HG03354 (cell line): ENCODE measurements around the gene SLC7A14.

Source experiments
- ATAC-seq: cut with Tn5 transposase; IDR thresholded peaks from one replicate; pipeline ENCODE4 v1.9.1; 2021; ENCODE audit warnings: mild to moderate bottlenecking; ENCODE audit not compliant: unreplicated experiment, poor library complexity, severe bottlenecking

Gene SLC7A14

DNA sequence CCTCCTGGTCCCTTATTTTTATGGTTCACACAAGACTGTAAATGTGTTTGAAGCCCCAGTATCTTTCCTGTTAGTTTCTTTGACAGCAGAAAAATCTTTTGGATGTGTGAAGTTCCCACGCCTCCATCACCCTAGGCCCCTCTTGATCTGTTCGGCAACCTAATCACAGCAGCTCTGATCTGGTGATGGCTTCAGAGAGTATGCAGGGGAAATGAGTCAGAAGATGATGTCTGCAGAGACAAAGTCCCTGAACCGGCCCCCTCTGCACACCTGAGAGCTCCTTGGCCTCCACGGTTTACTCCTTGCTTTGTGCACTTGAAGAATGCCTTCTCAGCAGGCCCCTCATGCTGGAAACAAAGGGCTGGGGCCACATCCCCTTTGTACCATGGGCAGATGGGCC is 103.7 kb downstream of the SLC7A14 start:
- ATAC-seq = no peak

DNA sequence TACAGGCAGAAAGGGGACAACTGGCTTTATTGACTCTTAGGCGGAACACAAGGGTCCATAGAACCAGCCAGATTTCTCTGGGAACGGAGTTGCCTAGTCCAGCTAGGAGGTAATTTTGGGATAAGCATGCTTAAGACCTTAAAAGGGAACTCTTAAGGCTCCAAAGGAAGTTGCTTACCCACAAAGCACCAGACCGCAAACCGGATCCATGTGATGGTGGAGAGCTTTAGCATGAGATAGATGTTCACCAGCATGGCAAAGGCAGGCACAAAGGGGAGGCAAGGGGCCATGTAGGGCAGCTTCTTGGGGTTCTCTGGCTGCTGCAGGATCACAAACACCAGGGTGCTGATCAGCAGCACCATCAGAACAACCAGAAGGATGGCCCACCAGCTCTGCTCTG is 105.8 kb downstream of the SLC7A14 start:
- no peak for ATAC-seq

DNA sequence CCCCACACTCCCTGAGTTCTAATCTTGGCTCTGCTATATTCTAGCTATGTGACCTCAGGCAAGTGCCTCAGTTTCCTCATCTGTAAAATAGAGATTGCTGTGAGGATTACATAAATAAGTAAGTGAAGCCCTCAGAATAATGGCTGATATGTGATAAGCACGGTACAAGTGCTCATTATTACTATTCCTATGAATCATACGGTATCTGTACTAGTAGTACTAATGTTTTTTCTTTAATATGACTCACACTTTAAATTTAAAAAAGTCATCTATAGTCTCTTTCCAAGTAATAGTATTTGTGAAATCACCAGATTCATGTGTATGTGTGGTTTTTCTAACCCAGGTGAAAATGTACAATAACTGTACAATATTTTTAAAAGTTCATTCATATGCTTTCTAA is 108.5 kb downstream of the SLC7A14 start:
- no peak for ATAC-seq

DNA sequence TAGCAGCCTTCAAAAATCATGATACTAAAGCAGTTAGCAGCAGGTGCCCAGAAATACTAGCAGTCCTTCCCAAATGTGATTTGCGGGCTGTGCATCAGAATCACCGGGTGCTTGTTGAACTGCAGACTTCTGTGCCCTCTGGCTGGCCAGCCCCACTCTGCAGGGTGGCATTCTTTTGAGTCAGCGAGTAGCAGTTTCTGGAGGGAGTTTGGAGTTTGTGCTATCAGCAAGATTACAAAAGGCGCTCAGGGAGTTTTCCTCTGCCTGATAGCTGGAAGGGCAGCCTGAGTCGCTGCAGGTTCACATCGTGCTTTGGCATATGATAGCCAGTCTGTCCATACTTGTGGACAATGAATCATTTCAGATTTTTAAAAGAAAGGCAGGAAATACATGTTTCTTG is 109.6 kb downstream of the SLC7A14 start:
- ATAC-seq = no peak

DNA sequence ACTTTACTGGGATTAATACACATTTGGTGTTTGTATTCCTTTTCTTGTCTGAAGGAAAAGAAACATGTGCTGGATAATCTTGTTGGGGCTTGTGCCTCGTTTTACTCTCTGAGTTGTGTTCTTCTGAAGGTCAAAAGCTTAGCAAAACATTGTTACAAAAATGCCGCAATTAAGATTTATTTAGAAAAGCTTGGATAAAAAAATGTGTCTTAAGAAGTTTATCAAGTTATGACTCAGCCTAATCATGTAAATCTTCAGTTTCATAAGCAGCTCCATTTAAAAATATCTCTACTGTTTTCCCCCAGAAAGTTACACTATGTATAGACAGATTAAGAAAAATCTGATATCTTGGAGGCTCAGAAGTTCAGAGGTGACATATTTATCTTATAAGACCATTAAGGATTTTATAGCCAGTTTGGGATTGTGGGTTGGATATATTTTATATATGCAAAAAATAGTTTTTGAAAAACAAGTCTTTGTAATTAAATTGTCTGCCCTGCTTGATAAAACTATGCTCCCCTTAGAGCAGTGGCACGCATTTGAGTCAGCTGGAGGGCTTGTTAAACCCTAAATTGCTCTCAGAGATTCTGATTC is 110.7 kb downstream of the SLC7A14 start:
- ATAC-seq = no peak

DNA sequence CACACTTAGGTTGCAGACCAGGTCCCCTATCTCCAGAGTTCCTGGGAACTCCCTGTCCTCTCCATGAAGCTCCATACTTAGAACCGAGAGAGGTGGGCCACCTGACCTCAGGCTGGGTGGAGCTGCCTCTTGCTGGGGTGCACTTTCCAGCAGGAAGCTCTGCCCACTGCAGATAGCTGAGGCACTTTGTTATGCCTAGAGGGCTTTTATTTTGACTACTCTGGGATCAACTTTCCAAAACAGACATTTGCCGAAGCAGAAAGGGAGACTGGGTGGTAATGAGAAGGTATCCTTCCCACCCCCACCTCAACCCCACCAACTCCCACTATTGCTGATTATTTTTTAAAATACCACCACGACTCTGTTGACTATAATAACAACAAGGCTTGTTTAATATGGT is 112.5 kb downstream of the SLC7A14 start:
- ATAC-seq = no peak

DNA sequence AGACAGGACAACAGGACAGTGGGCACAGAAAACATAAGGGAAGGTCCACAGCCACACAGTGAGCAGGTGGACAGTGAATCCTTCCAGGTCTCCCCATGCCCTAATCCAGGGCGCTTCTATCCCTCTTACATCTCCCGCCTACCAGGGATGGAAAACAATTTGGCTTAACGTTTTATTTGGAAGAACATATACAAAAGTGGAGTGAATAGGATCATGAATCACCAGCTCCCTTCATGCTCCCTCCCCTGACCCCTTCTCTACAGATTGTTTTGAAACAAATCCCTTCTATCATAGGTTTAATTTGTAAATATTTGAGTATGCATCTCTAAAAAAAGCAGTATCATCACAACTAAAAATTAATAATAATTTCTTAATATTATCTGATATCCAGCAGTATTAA is 114.7 kb downstream of the SLC7A14 start:
- no peak for ATAC-seq

DNA sequence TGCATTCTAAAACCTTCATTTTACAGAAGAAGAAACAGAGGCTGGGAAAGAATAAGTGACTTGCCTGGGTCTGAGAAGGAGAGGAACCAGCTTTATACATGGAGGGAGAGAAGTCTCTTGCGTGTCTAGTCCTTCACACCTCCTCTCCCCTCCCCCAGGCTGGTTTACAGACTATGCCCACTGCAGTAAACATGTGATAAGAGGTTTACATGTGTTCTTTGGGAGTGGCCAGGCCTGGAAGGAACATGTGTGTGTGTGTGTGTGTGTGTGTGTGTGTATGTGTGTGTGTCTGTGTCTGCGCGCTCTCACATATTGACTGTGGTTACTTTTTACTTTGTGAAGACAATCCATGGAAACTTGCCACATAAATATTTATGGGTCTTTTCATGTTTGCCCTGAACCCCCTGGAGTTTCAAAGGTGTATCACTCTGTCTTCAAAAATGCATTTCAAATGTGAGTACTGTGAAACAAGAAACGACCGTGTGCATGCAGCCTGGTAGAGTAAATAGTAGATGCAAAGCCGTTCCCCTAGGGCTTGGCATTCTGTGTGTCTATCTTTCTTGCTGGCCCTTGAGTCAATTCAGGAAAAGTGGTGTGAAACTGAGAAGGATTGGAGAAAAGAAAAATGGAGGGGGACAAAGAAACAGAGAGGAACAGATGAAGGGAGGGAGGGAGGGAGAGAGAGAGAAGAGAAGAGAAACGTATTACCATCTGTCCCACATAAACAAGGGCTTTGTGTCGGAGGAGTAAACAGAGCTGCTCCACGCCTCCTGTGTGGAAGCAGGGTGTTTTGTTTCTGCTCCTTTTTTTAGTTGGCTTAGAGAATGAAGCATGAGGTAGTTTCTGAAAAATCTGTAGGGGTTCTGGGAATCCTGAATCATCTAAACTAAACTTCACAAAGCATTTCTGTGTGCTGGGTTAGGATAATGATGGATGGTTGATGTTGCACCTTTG is 115.5 kb downstream of the SLC7A14 start:
- no peak for ATAC-seq

DNA sequence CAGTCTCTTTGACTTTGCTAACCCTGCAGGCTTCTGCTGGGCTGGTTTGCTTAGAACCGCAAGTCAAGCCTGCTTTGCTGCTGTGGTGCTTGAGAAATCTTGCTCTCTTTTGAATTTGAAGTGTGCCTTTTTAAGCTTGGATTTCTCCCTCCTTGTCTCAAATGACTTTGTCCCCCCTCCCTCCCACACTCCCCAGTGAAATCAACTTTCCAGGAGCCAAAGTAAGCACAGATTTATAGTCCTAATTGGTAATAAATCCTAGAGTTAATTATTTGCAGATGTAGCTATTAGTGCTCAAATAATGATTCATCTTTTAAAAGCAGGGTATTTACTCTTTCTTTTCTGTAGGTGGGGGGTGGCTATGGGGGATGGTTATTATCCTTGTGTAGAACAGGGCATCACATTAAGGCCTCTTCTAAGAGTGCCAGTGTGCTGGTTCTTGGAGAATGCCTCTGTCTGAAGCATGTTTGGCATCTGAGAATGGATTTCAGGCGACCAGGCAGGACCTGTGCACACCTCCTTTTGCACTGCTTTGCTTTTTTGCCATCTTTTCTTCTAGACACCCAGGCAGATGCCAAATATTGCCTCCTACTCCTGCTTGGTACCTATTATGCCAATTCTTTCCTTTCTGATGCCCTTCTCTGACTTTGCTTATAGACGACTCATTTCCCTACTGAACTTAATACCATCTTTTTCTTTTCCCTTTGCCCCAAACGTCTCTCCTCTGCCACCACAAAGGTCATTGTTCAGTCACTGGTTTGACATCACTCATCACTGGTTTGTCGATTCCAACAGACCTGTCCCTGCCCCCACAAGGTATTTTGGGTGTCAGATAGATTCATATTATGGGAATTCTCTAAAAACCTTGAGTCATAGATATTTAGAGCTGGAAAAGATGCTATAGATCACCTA is 116.5 kb downstream of the SLC7A14 start:
- no peak for ATAC-seq

DNA sequence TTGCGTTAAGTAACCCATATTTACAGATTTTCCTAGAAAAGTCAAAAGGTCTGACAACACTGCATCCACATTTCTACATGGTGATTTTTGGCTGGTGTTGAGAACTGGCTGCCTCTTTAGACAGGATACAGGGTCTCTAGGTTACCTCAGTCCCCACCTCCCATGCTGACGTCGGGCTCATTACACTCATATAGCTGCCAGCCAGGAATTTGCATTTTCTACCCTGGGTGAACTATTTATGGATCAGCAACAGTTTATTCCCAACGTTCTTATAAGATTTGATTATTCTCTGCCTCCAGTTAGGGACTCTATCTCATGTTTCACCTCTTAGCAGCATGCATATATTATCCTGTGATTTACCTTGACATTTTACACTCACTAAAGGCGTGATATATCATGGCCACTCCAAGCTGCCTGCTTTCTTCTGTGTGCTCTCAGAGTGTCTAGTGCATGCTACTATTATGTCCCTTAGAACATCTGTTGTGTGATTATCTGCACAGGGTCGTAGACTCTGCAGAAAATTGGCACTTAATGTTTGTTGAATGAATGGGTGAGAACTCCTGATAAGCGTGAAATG is 118.2 kb downstream of the SLC7A14 start:
- no peak for ATAC-seq

DNA sequence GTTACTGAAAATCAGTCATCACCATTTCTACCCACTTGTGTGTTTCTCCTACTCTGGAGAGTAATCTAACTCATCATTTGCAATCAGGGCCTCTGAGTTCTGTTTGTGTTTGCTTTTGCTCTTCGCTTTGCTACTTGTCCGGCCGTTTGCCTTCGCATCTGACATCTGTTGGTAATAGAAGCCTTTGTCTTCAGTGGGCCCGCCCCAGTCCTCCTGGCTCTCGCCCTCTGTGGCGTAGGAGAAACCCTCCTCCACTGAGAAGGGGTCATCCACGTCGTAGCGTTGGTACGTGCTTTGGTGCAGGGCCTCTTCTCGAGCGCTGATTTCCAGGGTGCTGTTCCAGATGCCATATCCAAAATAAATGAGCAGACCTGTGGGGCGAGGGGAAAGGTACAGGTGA is 118.9 kb downstream of the SLC7A14 start:
- no peak for ATAC-seq

DNA sequence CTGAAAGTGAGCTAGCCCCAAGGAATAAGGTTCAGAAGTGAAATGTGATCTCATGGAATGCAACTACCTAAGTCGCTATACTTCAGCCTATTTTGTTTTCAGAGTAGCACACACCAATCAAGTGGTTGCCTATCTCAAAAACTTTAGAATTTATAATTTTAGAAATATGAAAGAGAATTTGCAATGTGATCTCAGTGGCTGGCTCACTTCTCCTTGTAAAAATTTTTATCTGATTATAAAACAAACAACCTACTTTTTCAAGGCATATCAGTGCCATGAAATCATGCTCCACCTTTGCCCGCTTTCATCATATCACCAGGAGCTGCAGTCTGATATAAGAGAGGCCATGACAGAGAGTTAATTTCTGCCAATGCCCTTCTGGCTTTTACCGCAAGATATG is 119.9 kb downstream of the SLC7A14 start:
- no peak for ATAC-seq

DNA sequence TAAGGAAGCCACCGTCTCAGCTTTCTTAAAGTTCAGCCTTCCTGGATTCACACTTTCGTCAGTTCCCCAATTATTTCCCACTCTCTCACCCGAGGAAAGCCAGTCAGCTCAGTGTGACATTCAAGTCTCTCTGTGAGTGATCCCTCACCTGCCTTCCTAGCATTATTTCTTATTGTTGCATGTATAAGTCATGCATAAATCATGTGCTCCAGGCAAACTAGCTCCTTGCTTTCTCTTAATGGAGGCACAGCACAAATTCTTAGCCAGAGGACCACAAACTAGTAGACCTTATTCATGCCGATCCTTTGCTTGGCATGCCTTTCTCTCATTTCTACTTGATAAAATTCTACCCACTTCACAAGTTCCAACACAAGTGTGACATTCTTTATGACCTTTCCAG is 122.9 kb downstream of the SLC7A14 start:
- ATAC-seq = no peak

DNA sequence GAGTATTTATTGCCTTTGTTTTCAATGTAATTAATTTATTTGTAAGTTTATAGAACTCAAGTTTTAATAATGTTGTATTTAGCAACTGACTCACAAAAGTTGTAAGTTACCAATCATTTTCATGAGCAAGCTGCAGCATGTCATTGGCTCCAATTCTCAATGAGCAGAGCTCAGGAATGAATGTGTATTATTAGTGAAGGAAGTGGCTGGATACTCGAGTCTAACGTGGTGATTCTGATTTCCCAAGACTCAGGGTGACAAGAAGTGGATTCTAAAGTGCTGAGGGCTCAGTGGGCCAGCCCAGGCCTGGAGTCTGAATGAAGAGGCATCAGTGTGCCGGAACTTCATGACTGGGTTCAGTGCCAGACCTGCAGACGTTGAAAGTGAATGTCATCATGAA is 127.6 kb downstream of the SLC7A14 start:
- ATAC-seq = no peak

DNA sequence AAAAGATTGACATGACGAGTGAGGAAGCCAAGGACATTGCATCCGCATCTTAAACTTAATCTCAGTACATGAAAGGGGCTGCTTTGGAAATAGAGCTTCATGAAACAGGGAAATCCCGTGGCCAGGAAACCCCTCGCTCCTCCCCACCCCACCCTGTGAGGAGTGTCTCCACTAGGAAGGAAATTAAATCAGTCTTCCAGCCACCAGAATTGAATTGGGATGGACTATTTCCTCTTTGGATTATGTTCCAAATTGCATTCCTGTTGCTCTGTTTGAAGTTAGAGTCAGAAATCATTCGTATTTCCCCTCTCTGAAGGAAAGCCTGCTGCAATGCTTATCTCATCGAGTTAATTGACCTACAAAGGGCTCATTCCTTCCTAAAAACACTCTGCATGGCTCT is 131.4 kb downstream of the SLC7A14 start:
- ATAC-seq = no peak

DNA sequence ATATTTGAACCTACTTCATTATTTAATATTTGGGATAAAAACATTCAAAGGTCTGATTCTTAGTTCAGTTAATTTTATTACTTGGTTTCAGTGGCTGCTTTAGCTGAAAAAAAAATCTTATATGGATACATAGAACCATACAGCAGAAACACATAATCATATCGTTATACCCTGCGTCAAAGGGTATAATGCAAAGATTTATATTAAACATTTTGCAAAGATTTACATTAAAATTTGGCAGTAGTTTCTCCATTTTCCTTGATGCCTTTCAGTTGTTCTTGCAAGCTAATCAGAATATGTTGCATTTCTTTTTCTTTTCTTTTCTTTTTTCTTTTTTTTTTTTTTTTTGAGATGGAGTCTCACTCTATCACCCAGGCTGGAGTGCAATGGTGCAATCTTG is 135.8 kb downstream of the SLC7A14 start:
- no peak for ATAC-seq

DNA sequence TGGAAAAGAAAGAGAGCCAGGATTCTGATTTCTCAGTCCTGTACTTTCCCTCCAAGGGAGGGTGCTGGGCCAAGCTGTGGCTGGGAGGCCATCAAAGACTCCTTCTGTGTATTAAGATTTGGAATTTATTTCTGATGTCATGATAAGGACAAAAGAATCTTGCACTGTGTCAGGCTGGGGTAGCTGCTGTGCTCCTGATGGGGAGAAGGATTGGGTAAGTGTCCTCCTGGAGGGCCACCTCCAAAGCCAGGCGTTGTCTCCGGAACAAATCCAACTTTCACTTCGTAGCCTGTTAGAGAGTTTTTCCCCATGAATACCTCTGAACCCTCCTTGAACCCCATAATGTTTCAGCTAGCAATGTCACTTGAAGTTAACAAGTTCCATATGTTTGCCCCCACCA is 137.3 kb downstream of the SLC7A14 start:
- ATAC-seq = no peak

DNA sequence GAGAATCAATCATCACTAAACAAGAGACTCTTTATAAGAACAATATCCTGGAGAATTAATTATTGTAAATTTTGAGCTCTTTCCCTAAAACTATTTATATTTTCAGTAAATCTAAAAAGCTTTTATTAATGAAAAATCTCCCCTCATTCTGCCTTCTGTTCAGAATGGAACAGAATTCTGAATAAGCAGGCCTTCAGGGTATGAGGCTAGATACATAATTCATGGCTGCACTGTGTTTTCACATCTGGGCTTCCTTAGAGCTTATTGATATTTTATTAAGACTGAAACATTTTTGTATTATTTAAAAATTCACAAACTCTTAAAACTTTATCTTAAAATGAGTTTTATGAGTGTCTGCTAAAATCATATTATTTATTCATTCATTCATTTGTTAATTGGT is 142.4 kb downstream of the SLC7A14 start:
- ATAC-seq = no peak

DNA sequence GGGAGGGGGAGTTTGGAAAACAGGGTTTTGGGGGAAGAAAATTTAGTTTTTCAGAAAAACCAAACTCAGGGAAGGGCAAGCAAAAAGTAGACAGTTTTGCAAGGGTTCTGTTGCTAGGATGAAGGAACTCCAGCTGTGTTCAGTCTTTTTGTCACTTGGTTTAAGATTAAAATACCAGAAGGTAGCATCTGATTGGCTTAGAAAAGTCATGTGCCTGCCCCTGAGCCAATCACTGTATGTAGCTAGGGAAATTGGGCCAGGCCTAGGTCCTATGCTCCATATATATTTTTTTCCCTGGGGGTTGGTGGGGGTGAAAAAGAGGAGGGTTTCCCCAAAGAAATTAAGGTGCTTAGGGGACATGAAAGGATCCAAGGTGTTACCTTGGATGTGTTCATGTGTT is 142.9 kb downstream of the SLC7A14 start:
- ATAC-seq = no peak

DNA sequence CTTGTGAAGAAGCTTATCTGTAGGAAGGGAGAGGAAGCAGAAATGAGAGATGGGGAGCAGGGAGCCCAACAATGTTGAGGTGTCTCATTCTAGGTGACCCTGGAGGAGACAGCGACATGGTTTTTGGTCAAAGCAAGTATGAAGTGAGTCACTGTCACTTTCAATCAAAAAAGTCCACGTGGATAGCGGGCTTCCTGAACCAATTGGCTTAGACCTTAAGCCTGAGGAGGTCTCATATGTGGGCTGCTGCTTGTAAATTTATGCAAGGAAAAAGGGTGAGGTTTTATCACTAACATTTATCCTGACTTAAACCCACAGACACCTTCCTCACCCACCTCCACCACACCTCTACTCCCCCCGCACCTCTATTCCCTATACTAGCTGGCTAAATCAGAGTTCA is 144.5 kb downstream of the SLC7A14 start:
- ATAC-seq = no peak
